GM12865 (cell line): ENCODE results near the gene TM9SF4.

Source experiments
- DNase-seq: peaks from one replicate; pipeline ENCODE4 v3.0.0; 2010; ENCODE audit warnings: low read depth
- H3K4me3 ChIP-seq: 2 replicates; pipeline ENCODE4 v1.5.1; 2011; ENCODE audit warnings: mild to moderate bottlenecking, low read depth, low read length, control low read depth
- CTCF ChIP-seq: IDR thresholded peaks from 2 replicates; pipeline ENCODE4 v1.5.1; 2011; ENCODE audit warnings: low read length, control low read depth, low read depth, inconsistent platforms; ENCODE audit not compliant: insufficient read depth; ENCODE audit errors: missing control alignments

The TM9SF4 gene

GRCh38 chr20:32179515-32179914 is 70.0 kb downstream of the TM9SF4 start:
- H3K4me3 ChIP-seq: no peak overlapping the region
- no peak for TF ChIP-seq CTCF

GRCh38 chr20:32179934-32180333 is 70.4 kb downstream of the TM9SF4 start:
- H3K4me3 ChIP-seq: no peak overlapping the region
- no peak for TF ChIP-seq CTCF
- no peak for DNase-seq

More at GRCh38 chr20:32179515-32179914, 70.0 kb downstream of the TM9SF4 start:
- no peak for DNase-seq

- DNase-seq: no peak
- H3K4me3 ChIP-seq: no peak overlapping the region
- no peak for TF ChIP-seq CTCF
Measured at GRCh38 chr20:32181606-32182005, 72.1 kb downstream of the TM9SF4 start.

- no peak overlapping the region for H3K4me3 ChIP-seq
- no peak for DNase-seq
- TF ChIP-seq CTCF: no peak
Measured at GRCh38 chr20:32183947-32184635, 74.6 kb downstream of the TM9SF4 start.

- no peak for TF ChIP-seq CTCF
- no peak overlapping the region for H3K4me3 ChIP-seq
- DNase-seq: no peak
Measured at GRCh38 chr20:32184961-32185603, 75.6 kb downstream of the TM9SF4 start.

- TF ChIP-seq CTCF: no peak
- no peak overlapping the region for H3K4me3 ChIP-seq
- no peak for DNase-seq
Measured at GRCh38 chr20:32186506-32186905, 77.0 kb downstream of the TM9SF4 start.
